ENCODE results near the gene SLC5A10.

GRCh38 chr17:18938692-18939023, 13.3 kb upstream of the SLC5A10 start:
- no peak for TF ChIP-seq POLR2AphosphoS5 (IDR thresholded peaks at IDR 0.05; ENCODE audit: low read depth, low read length)
- no peak for TF ChIP-seq TAF1 (IDR thresholded peaks at IDR 0.05; ENCODE audit: borderline replicate concordance, low read depth, low read length)
- TF ChIP-seq POLR2A (IDR thresholded peaks at IDR 0.05; ENCODE audit: low read depth, low read length), result no peak
